ENCODE measurements around the gene LRFN2. TPM values are rescaled to one million over a fixed set of nuclear protein-coding genes. Genes with fewer than 3 reads are reported as not detected.

Gene LRFN2
- polyA plus RNA-seq, 1 of the 3 experiments (the other 2 are of a cell fraction), result 0.02 TPM

GRCh38 chr6:40479706-40480105, 107.5 kb downstream of the LRFN2 start:
- no peaks in the 10 kb centered on the region for H3F3A ChIP-seq (replicated peaks; ENCODE audit: insufficient read depth)
- H3K4me1 ChIP-seq (ENCODE audit: control insufficient read depth in 1 of 2, insufficient read depth in 2 of 2, low read depth in 1 of 2, low read length in 1 of 2), result peaks cover 0 to 44% of the 10 kb centered on the region in 2 experiments; a peak in 3 of 4 replicates
- no peaks in the 10 kb centered on the region for H3K27me3 ChIP-seq (ENCODE audit: insufficient read depth)
- H2AFZ ChIP-seq (ENCODE audit: low read depth), result no peak overlapping the region
- ChIA-PET POLR2A (no interaction called here), CTCF (interaction anchor here (1.7 kb wide), 1 partner anchor 108 kb away, joined by 6 read pairs; the partner anchor contains the start of gene LRFN2)
- H3K4me2 ChIP-seq, result no peak overlapping the region
- no peaks in the 10 kb centered on the region for H4K20me1 ChIP-seq (ENCODE audit: insufficient read depth)
- 64% methylated on average over 6 of the region's 7 CpGs for WGBS (ENCODE audit: low lambda C conversion rate)
- H3K36me3 ChIP-seq (replicated peaks in 1 of 2; ENCODE audit: control insufficient read depth in 1 of 2, insufficient read depth in 2 of 2, low read length in 1 of 2), result no peaks in the 10 kb centered on the region
- H3K9ac ChIP-seq, result no peak overlapping the region
- no peaks in the 10 kb centered on the region for H3K9me2 ChIP-seq
- TF ChIP-seq MAX (IDR thresholded peaks at IDR 0.05; ENCODE audit: low read depth) (no peak), CHD2 (IDR thresholded peaks at IDR 0.05; ENCODE audit: low read length, partially characterized antibody) (no peak), FOXM1 (IDR thresholded peaks at IDR 0.05; ENCODE audit: low read depth) (no peak)
- no peaks in the 10 kb centered on the region for H3K9me3 ChIP-seq
- H3K4me3 ChIP-seq (ENCODE audit: low read depth in 2 of 2, low read length in 1 of 2), result no peak overlapping the region
- H3K27ac ChIP-seq (ENCODE audit: low read depth in 2 of 2, low read length in 1 of 2), result no peak overlapping the region
- H3K79me2 ChIP-seq (ENCODE audit: insufficient read depth), result no peaks in the 10 kb centered on the region
- DNase-seq, result no peak

- H3K9me3 ChIP-seq, result no peaks in the 10 kb centered on the region
- ChIA-PET CTCF (interaction anchor here (0.9 to 1.0 kb wide), 2 partner anchors 56 to 66 kb away, joined by 3 to 5 read pairs; no protein-coding TSS in a partner anchor), POLR2A (no interaction called here)
- H3K9me2 ChIP-seq, result no peaks in the 10 kb centered on the region
- H3K36me3 ChIP-seq (replicated peaks in 1 of 2; ENCODE audit: control insufficient read depth in 1 of 2, insufficient read depth in 2 of 2, low read length in 1 of 2), result no peaks in the 10 kb centered on the region
- WGBS (ENCODE audit: low lambda C conversion rate), result 12% methylated on average over 19 of the region's 19 CpGs
- H3K4me1 ChIP-seq (ENCODE audit: control insufficient read depth in 1 of 2, insufficient read depth in 2 of 2, low read depth in 1 of 2, low read length in 1 of 2), result peaks cover 0 to 33% of the 10 kb centered on the region in 2 experiments; a peak in 2 of 4 replicates
- no peaks in the 10 kb centered on the region for H3K79me2 ChIP-seq (ENCODE audit: insufficient read depth)
- no peak overlapping the region for H3K9ac ChIP-seq
- no peak overlapping the region for H3K4me2 ChIP-seq
- TF ChIP-seq MXI1 (IDR thresholded peaks at IDR 0.05; ENCODE audit: low read depth, low read length) (no peak), RAD21 (IDR thresholded peaks at IDR 0.05; ENCODE audit: low read length) (peak; percentile 17; the same call in 1 of the 2 replicates), MEF2A (IDR thresholded peaks at IDR 0.05; ENCODE audit: borderline replicate concordance, low read depth) (no peak)
- DNase-seq, result peak; percentile 56
- no peaks in the 10 kb centered on the region for H3K27me3 ChIP-seq (ENCODE audit: insufficient read depth)
- no peaks in the 10 kb centered on the region for H4K20me1 ChIP-seq (ENCODE audit: insufficient read depth)
- H3K27ac ChIP-seq (ENCODE audit: low read depth in 2 of 2, low read length in 1 of 2), result peak overlapping the region in 1 of 2 experiments; percentile 62; a peak in 1 of 4 replicates
- H3F3A ChIP-seq (replicated peaks; ENCODE audit: insufficient read depth), result no peaks in the 10 kb centered on the region
- no peak overlapping the region for H2AFZ ChIP-seq (ENCODE audit: low read depth)
- no peak overlapping the region for H3K4me3 ChIP-seq (ENCODE audit: low read depth in 2 of 2, low read length in 1 of 2)
These were observed 109.7 kb downstream of the LRFN2 start for GRCh38 chr6:40477246-40478126.

GRCh38 chr6:40476673-40477072, 110.5 kb downstream of the LRFN2 start:
- Histone ChIP-seq H3K4me1 (ENCODE audit: control insufficient read depth in 1 of 2, insufficient read depth in 2 of 2, low read depth in 1 of 2, low read length in 1 of 2) (peaks cover 0 to 29% of the 10 kb centered on the region in 2 experiments; a peak in 2 of 4 replicates), H3K4me2 (no peak overlapping the region), H3K79me2 (ENCODE audit: insufficient read depth) (no peaks in the 10 kb centered on the region), H3F3A (replicated peaks; ENCODE audit: insufficient read depth) (no peaks in the 10 kb centered on the region), H3K9me3 (no peaks in the 10 kb centered on the region), H3K9ac (no peak overlapping the region), H3K27ac (ENCODE audit: low read depth in 2 of 2, low read length in 1 of 2) (no peak overlapping the region), H3K4me3 (ENCODE audit: low read depth in 2 of 2, low read length in 1 of 2) (no peak overlapping the region), H3K27me3 (ENCODE audit: insufficient read depth) (no peaks in the 10 kb centered on the region), H3K9me2 (no peaks in the 10 kb centered on the region), H2AFZ (ENCODE audit: low read depth) (no peak overlapping the region), H4K20me1 (ENCODE audit: insufficient read depth) (no peaks in the 10 kb centered on the region), H3K36me3 (replicated peaks in 1 of 2; ENCODE audit: control insufficient read depth in 1 of 2, insufficient read depth in 2 of 2, low read length in 1 of 2) (no peaks in the 10 kb centered on the region)
- ChIA-PET POLR2A (no interaction called here), CTCF (interaction anchor here (1.2 to 1.8 kb wide), 2 partner anchors 111 to 329 kb away, joined by 3 to 5 read pairs; partner anchors contain the start of gene LRFN2)
- 46% methylated on average over 6 of the region's 6 CpGs for WGBS (ENCODE audit: low lambda C conversion rate)
- no peak for DNase-seq
- no peak for TF ChIP-seq FOXJ3 (CRISPR knock-in tag; IDR thresholded peaks at IDR 0.05)
- TF ChIP-seq POLR2AphosphoS5 (IDR thresholded peaks at IDR 0.05; ENCODE audit: low read depth, low read length), result no peak
- no peak for TF ChIP-seq EP300 (IDR thresholded peaks at IDR 0.05; ENCODE audit: borderline replicate concordance in 1 of 2, low read depth in 1 of 2, low read length in 1 of 2)
- TF ChIP-seq TAF1 (IDR thresholded peaks at IDR 0.05; ENCODE audit: borderline replicate concordance, low read depth, low read length), result no peak
- TF ChIP-seq CHD2 (IDR thresholded peaks at IDR 0.05; ENCODE audit: low read length, partially characterized antibody), result no peak
- TF ChIP-seq RFX5 (IDR thresholded peaks at IDR 0.05; ENCODE audit: low read length), result no peak
- no peak for TF ChIP-seq MAX (IDR thresholded peaks at IDR 0.05; ENCODE audit: low read depth)
